Neural progenitor cell (in vitro differentiated cells): ENCODE data around the gene MAPRE3. TPM values are rescaled to one million over a fixed set of nuclear protein-coding genes. Genes with fewer than 3 reads are reported as not detected.

Source experiments
- DNase-seq: peaks from one replicate; pipeline ENCODE4 v3.0.0-alpha.2; 2016; ENCODE audit warnings: low spot score
- H2AFZ ChIP-seq: fragments of 200-600 bp; sonication (generic); replicated peaks from 2 replicates; pipeline ENCODE4 v1.6.1; 2016; ENCODE audit warnings: antibody characterized with exemption
- H3F3A ChIP-seq: fragments of 200-600 bp; sonication (generic); 2 replicates; pipeline ENCODE4 v1.6.1; 2016; ENCODE audit warnings: antibody characterized with exemption, low read depth
- H3K27ac ChIP-seq: fragments of 200-600 bp; sonication (generic); 2 replicates; pipeline ENCODE4 v1.5.1; 2016; ENCODE audit warnings: mild to moderate bottlenecking
- H3K27me3 ChIP-seq: fragments of 200-600 bp; sonication (generic); 2 replicates; pipeline ENCODE4 v1.6.1; 2016; ENCODE audit warnings: mild to moderate bottlenecking, moderate library complexity
- H3K36me3 ChIP-seq: fragments of 200-600 bp; sonication (generic); 2 replicates; pipeline ENCODE4 v1.5.1; 2016
- H3K4me1 ChIP-seq: fragments of 200-600 bp; sonication (generic); 2 replicates; pipeline ENCODE4 v1.6.1; 2016; ENCODE audit warnings: mixed run types
- H3K4me2 ChIP-seq: fragments of 200-600 bp; sonication (generic); 2 replicates; pipeline ENCODE4 v1.6.1; 2016
- H3K4me3 ChIP-seq: fragments of 200-600 bp; sonication (generic); 2 replicates; pipeline ENCODE4 v1.5.1; 2016
- H3K79me2 ChIP-seq: fragments of 200-600 bp; sonication (generic); 2 replicates; pipeline ENCODE4 v1.6.1; 2016; ENCODE audit warnings: low read depth
- H3K9ac ChIP-seq: fragments of 200-600 bp; sonication (generic); 2 replicates; pipeline ENCODE4 v1.6.1; 2016
- H3K9me3 ChIP-seq: fragments of 200-600 bp; sonication (generic); 2 replicates; pipeline ENCODE4 v1.5.1; 2016; ENCODE audit warnings: low read depth
- H4K20me1 ChIP-seq: fragments of 200-600 bp; sonication (generic); 2 replicates; pipeline ENCODE4 v1.6.1; 2016; ENCODE audit warnings: low read depth
- H3K27ac Mint-ChIP-seq: 3 replicates; pipeline ENCODE4 v1.8.0; 2021; ENCODE audit warnings: mixed read lengths
- H3K27me3 Mint-ChIP-seq: 2 replicates; pipeline ENCODE4 v1.8.0; 2022; ENCODE audit warnings: low read depth, mild to moderate bottlenecking, inconsistent platforms, moderate library complexity, mixed read lengths; ENCODE audit not compliant: insufficient read depth
- H3K36me3 Mint-ChIP-seq: 3 replicates; pipeline ENCODE4 v1.8.0; 2021; ENCODE audit warnings: mixed read lengths
- H3K4me1 Mint-ChIP-seq: 3 replicates; pipeline ENCODE4 v1.8.0; 2021; ENCODE audit warnings: mixed read lengths
- H3K4me3 Mint-ChIP-seq: 3 replicates; pipeline ENCODE4 v1.8.0; 2021; ENCODE audit warnings: mild to moderate bottlenecking, moderate library complexity, mixed read lengths
- H3K9me3 Mint-ChIP-seq: 3 replicates; pipeline ENCODE4 v1.8.0; 2020; ENCODE audit warnings: mixed read lengths
- CTCF ChIP-seq: fragments of 200-600 bp; sonication (generic); IDR thresholded peaks from 2 replicates; pipeline ENCODE4 v1.5.1; 2017; ENCODE audit warnings: antibody characterized with exemption, mild to moderate bottlenecking
- EZH2 ChIP-seq: fragments of 200-600 bp; sonication (generic); IDR thresholded peaks from 2 replicates; pipeline ENCODE4 v1.6.1; 2017; ENCODE audit warnings: antibody characterized with exemption, mild to moderate bottlenecking, moderate library complexity
- EZH2phosphoT487 ChIP-seq: fragments of 200-600 bp; sonication (generic); IDR thresholded peaks from 2 replicates; pipeline ENCODE4 v1.6.1; 2017; ENCODE audit warnings: antibody characterized with exemption
- total RNA-seq: library from RNA; depleted of rRNA; stranded (reverse); fragments of >200 nt; gene quantifications from 2 replicates; pipeline ENCODE4 v1.2.3, GENCODE V29; 2015; ENCODE audit warnings: low replicate concordance

The MAPRE3 gene
- total RNA-seq, 1 donor from 2014 or later = 3.1 TPM

GRCh38 chr2:27008678-27009077, 38.2 kb downstream of the MAPRE3 start:
- Mint-ChIP-seq H3K9me3 (peaks cover 12% of the 10 kb centered on the region), H3K4me3 (no peak overlapping the region), H3K27ac (no peak overlapping the region), H3K27me3 (peaks cover 1% of the 10 kb centered on the region), H3K36me3 (peaks cover 18% of the 10 kb centered on the region), H3K4me1 (no peaks in the 10 kb centered on the region)
- Histone ChIP-seq H3K36me3 (no peaks in the 10 kb centered on the region), H3K9me3 (no peaks in the 10 kb centered on the region), H3K79me2 (no peaks in the 10 kb centered on the region), H3K9ac (no peak overlapping the region), H3K27me3 (no peaks in the 10 kb centered on the region), H2AFZ (no peak overlapping the region), H3K4me1 (no peaks in the 10 kb centered on the region), H4K20me1 (peaks cover 7% of the 10 kb centered on the region), H3K4me3 (no peak overlapping the region), H3K27ac (no peak overlapping the region), H3K4me2 (no peak overlapping the region), H3F3A (no peaks in the 10 kb centered on the region)
- TF ChIP-seq EZH2 = no peak
- TF ChIP-seq EZH2phosphoT487 = no peak
- no peak for TF ChIP-seq CTCF
- DNase-seq = no peak

- TF ChIP-seq CTCF = no peak
- TF ChIP-seq EZH2phosphoT487 = no peak
- TF ChIP-seq EZH2 = no peak
- no peak overlapping the region for H3K4me3 Mint-ChIP-seq
- no peaks in the 10 kb centered on the region for H3F3A ChIP-seq
- no peaks in the 10 kb centered on the region for H3K4me1 Mint-ChIP-seq
- H3K9ac ChIP-seq = no peak overlapping the region
- peaks cover 16% of the 10 kb centered on the region for H3K9me3 Mint-ChIP-seq
- no peak overlapping the region for H3K27ac Mint-ChIP-seq
- H2AFZ ChIP-seq = no peak overlapping the region
- H3K36me3 ChIP-seq = no peaks in the 10 kb centered on the region
- no peaks in the 10 kb centered on the region for H3K4me1 ChIP-seq
- no peaks in the 10 kb centered on the region for H3K79me2 ChIP-seq
- peaks cover 7% of the 10 kb centered on the region for H4K20me1 ChIP-seq
- H3K27me3 ChIP-seq = no peaks in the 10 kb centered on the region
- H3K27ac ChIP-seq = no peak overlapping the region
- DNase-seq = no peak
- no peak overlapping the region for H3K4me2 ChIP-seq
- peaks cover 22% of the 10 kb centered on the region for H3K36me3 Mint-ChIP-seq
- H3K4me3 ChIP-seq = no peak overlapping the region
- no peaks in the 10 kb centered on the region for H3K27me3 Mint-ChIP-seq
- H3K9me3 ChIP-seq = no peaks in the 10 kb centered on the region
Measured at GRCh38 chr2:27009083-27009482, 38.6 kb downstream of the MAPRE3 start.

- H3K27me3 ChIP-seq = no peaks in the 10 kb centered on the region
- Mint-ChIP-seq H3K4me3 (no peak overlapping the region), H3K27me3 (no peaks in the 10 kb centered on the region), H3K4me1 (no peaks in the 10 kb centered on the region), H3K9me3 (peaks cover 16% of the 10 kb centered on the region), H3K36me3 (peaks cover 23% of the 10 kb centered on the region), H3K27ac (no peak overlapping the region)
- H3K9me3 ChIP-seq = no peaks in the 10 kb centered on the region
- no peaks in the 10 kb centered on the region for H3K4me1 ChIP-seq
- peaks cover 7% of the 10 kb centered on the region for H4K20me1 ChIP-seq
- H3K36me3 ChIP-seq = no peaks in the 10 kb centered on the region
- no peak overlapping the region for H2AFZ ChIP-seq
- no peak for DNase-seq
- no peak overlapping the region for H3K27ac ChIP-seq
- H3F3A ChIP-seq = no peaks in the 10 kb centered on the region
- no peak overlapping the region for H3K4me3 ChIP-seq
- H3K4me2 ChIP-seq = no peak overlapping the region
- TF ChIP-seq EZH2 = no peak
- no peak for TF ChIP-seq EZH2phosphoT487
- no peak for TF ChIP-seq CTCF
- H3K79me2 ChIP-seq = no peaks in the 10 kb centered on the region
- H3K9ac ChIP-seq = no peak overlapping the region
Measured at GRCh38 chr2:27009716-27010115, 39.3 kb downstream of the MAPRE3 start.
